OCI-LY3 (cell line): ENCODE measurements around the gene AKT3.

ENCODE experiments used
- H2AFZ ChIP-seq: fragments of 200-600, 300-600 bp; shearing (Covaris generic); 2 replicates; pipeline ENCODE4 v1.6.0; 2014; ENCODE audit warnings: antibody characterized with exemption, low read depth, low read length
- H3K27ac ChIP-seq: fragments of 200-600, 300-600 bp; sonication (generic); 2 replicates; pipeline ENCODE4 v1.5.1; 2014; ENCODE audit warnings: mild to moderate bottlenecking, low read length, moderate library complexity, mixed read lengths
- H3K27me3 ChIP-seq: fragments of 200-600, 300-600 bp; sonication (generic); 2 replicates; pipeline ENCODE4 v1.6.1; 2014; ENCODE audit warnings: low read depth, low read length, mixed read lengths
- H3K36me3 ChIP-seq: fragments of 200-600, 300-600 bp; sonication (generic); replicated peaks from 2 replicates; pipeline ENCODE3; 2014; ENCODE audit warnings: low read depth, low read length, mixed read lengths
- H3K4me1 ChIP-seq: fragments of 300-600, 200-600 bp; sonication (generic); 2 replicates; pipeline ENCODE4 v1.6.1; 2014; ENCODE audit warnings: low read length, mixed read lengths
- H3K4me2 ChIP-seq: fragments of 200-600, 300-600 bp; sonication (generic); 2 replicates; pipeline ENCODE4 v1.6.1; 2014; ENCODE audit warnings: low read length, mixed read lengths
- H3K4me3 ChIP-seq: fragments of 300-600, 200-600 bp; sonication (generic); 2 replicates; pipeline ENCODE4 v1.5.1; 2014; ENCODE audit warnings: antibody characterized with exemption, mild to moderate bottlenecking, low read length, moderate library complexity
- H3K79me2 ChIP-seq: fragments of 300-600, 200-600 bp; shearing (Covaris generic); 2 replicates; pipeline ENCODE4 v1.6.1; 2014; ENCODE audit warnings: mild to moderate bottlenecking, low read length, mixed read lengths
- H3K9ac ChIP-seq: fragments of 300-600, 200-600 bp; shearing (Covaris generic); 2 replicates; pipeline ENCODE4 v1.6.0; 2014; ENCODE audit warnings: mild to moderate bottlenecking, low read length, moderate library complexity
- H3K9me3 ChIP-seq: fragments of 200-600, 300-600 bp; shearing (Covaris generic); 2 replicates; pipeline ENCODE4 v1.6.1; 2014; ENCODE audit warnings: low read length, mixed read lengths; ENCODE audit not compliant: insufficient read depth
- H4K20me1 ChIP-seq: fragments of 200-600, 300-600 bp; sonication (generic); 2 replicates; pipeline ENCODE4 v1.6.1; 2016; ENCODE audit warnings: low read length, mixed read lengths; ENCODE audit not compliant: insufficient read depth
- CTCF ChIP-seq: fragments of 200-600, 300-600 bp; sonication (generic); IDR thresholded peaks from 2 replicates; pipeline ENCODE4 v1.5.1; 2014; ENCODE audit warnings: antibody characterized with exemption, low read length, low read depth
- EZH2phosphoT487 ChIP-seq: fragments of 200-600 bp; shearing (Covaris generic); IDR thresholded peaks from 2 replicates; pipeline ENCODE4 v1.6.1; 2018; ENCODE audit warnings: antibody characterized with exemption, mixed run types, low read depth

The AKT3 gene

GRCh38 chr1:243585982-243586381, 264.1 kb downstream of the AKT3 start:
- Histone ChIP-seq H3K36me3 (peaks cover 24% of the 10 kb centered on the region), H2AFZ (no peak overlapping the region)

GRCh38 chr1:243582326-243582725, 267.7 kb downstream of the AKT3 start:
- peaks cover 19% of the 10 kb centered on the region for H3K36me3 ChIP-seq
- TF ChIP-seq CTCF (no peak), EZH2phosphoT487 (no peak)
- H3K27me3 ChIP-seq = no peaks in the 10 kb centered on the region
- H3K4me3 ChIP-seq = no peak overlapping the region
- H3K9ac ChIP-seq = no peak overlapping the region
- H3K4me2 ChIP-seq = no peak overlapping the region
- H3K79me2 ChIP-seq = no peaks in the 10 kb centered on the region
- peaks cover 17% of the 10 kb centered on the region for H3K4me1 ChIP-seq
- H3K27ac ChIP-seq = no peak overlapping the region
- H3K9me3 ChIP-seq = peaks cover 12% of the 10 kb centered on the region; the same call in 1 of the 2 replicates
- no peak overlapping the region for H2AFZ ChIP-seq
- no peaks in the 10 kb centered on the region for H4K20me1 ChIP-seq

More at GRCh38 chr1:243585982-243586381, 264.1 kb downstream of the AKT3 start:
- Histone ChIP-seq H3K4me2 (no peak overlapping the region), H3K79me2 (no peaks in the 10 kb centered on the region), H3K4me1 (peaks cover 35% of the 10 kb centered on the region), H3K27me3 (peaks cover 9% of the 10 kb centered on the region; the same call in 1 of the 2 replicates), H4K20me1 (peaks cover 9% of the 10 kb centered on the region), H3K27ac (no peak overlapping the region), H3K9ac (no peak overlapping the region), H3K9me3 (peaks cover 12% of the 10 kb centered on the region; the same call in 1 of the 2 replicates), H3K4me3 (no peak overlapping the region)
- TF ChIP-seq CTCF (no peak), EZH2phosphoT487 (no peak)

DNA sequence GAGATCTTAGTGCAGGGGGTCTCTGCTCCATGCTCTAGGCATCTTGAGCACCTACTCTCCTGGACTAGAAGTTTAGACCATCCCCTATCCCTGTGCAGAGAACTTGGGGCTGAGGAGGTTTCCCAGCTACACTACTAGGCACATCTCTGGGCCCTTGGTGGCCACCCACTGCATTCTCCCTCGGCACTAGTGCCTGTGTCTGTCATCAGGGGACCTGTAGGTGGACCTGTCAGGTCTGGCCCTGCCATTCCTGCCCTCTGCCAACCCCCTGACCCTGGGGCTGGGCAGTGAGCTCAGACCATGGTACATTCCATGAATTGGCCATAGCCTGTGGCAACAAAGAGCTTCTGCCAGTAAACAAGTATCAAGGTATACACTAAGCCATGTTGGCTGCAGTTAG, 269.1 kb downstream of the AKT3 start:
- Histone ChIP-seq H3K79me2 (no peaks in the 10 kb centered on the region), H3K36me3 (peaks cover 14% of the 10 kb centered on the region), H3K4me3 (no peak overlapping the region), H3K9ac (no peak overlapping the region), H4K20me1 (no peaks in the 10 kb centered on the region), H3K27me3 (no peaks in the 10 kb centered on the region), H3K27ac (no peak overlapping the region), H3K4me2 (no peak overlapping the region), H3K9me3 (peaks cover 12% of the 10 kb centered on the region; the same call in 1 of the 2 replicates), H2AFZ (no peak overlapping the region), H3K4me1 (peaks cover 13% of the 10 kb centered on the region)
- TF ChIP-seq CTCF (no peak), EZH2phosphoT487 (no peak)

- Histone ChIP-seq H3K36me3 (peaks cover 12% of the 10 kb centered on the region), H3K4me2 (no peak overlapping the region), H3K4me1 (peaks cover 13% of the 10 kb centered on the region), H4K20me1 (no peaks in the 10 kb centered on the region), H3K79me2 (no peaks in the 10 kb centered on the region), H3K9ac (no peak overlapping the region), H3K4me3 (no peak overlapping the region), H3K27ac (no peak overlapping the region), H2AFZ (no peak overlapping the region), H3K9me3 (peaks cover 8% of the 10 kb centered on the region; the same call in 1 of the 2 replicates), H3K27me3 (no peaks in the 10 kb centered on the region)
- no peak for TF ChIP-seq EZH2phosphoT487
- no peak for TF ChIP-seq CTCF
Observed at GRCh38 chr1:243580072-243580471, 270.0 kb downstream of the AKT3 start.
